T-helper 9 cell (primary cell): Measurements from ENCODE around the gene CTIF.
"Not testable (repeated sequence)": the region's sequence is repeated elsewhere in the genome, so short reads cannot be mapped to it uniquely, and the experiment has no call there.

Source experiments
- DNase-seq: peaks from one replicate; pipeline ENCODE4 v3.0.0-alpha.2; 2020

Gene CTIF

GRCh38 chr18:48715711-48716361, 177.0 kb downstream of the CTIF start:
- DNase-seq = no peak

GRCh38 chr18:48717227-48717626, 178.4 kb downstream of the CTIF start:
- not testable (repeated sequence) for DNase-seq

- DNase-seq = no peak
Measured at GRCh38 chr18:48718251-48718959, 179.6 kb downstream of the CTIF start.

- no peak for DNase-seq
Measured at GRCh38 chr18:48719388-48719787, 180.6 kb downstream of the CTIF start.

GRCh38 chr18:48719974-48720654, 181.3 kb downstream of the CTIF start:
- no peak for DNase-seq

GRCh38 chr18:48720655-48721025, 181.8 kb downstream of the CTIF start:
- no peak for DNase-seq

- no peak for DNase-seq
Measured at GRCh38 chr18:48721312-48721711, 182.5 kb downstream of the CTIF start.

- no peak for DNase-seq
Measured at GRCh38 chr18:48723016-48723415, 184.2 kb downstream of the CTIF start.

GRCh38 chr18:48723837-48724236, 185.0 kb downstream of the CTIF start:
- DNase-seq = no peak

- no peak for DNase-seq
Measured at GRCh38 chr18:48724442-48724841, 185.6 kb downstream of the CTIF start.

- DNase-seq = no peak
Measured at GRCh38 chr18:48724939-48725338, 186.1 kb downstream of the CTIF start.

GRCh38 chr18:48725562-48725961, 186.7 kb downstream of the CTIF start:
- no peak for DNase-seq

- DNase-seq = no peak
Measured at GRCh38 chr18:48727681-48728080, 188.8 kb downstream of the CTIF start.

GRCh38 chr18:48728204-48728833, 189.5 kb downstream of the CTIF start:
- DNase-seq = no peak

- DNase-seq = no peak
Measured at GRCh38 chr18:48729404-48729803, 190.6 kb downstream of the CTIF start.

- no peak for DNase-seq
Measured at GRCh38 chr18:48730010-48730409, 191.2 kb downstream of the CTIF start.

GRCh38 chr18:48732767-48733424, 194.1 kb downstream of the CTIF start:
- DNase-seq = no peak

- no peak for DNase-seq
Measured at GRCh38 chr18:48733643-48734253, 194.9 kb downstream of the CTIF start.

- DNase-seq = no peak
Measured at GRCh38 chr18:48734460-48734859, 195.6 kb downstream of the CTIF start.

- no peak for DNase-seq
Measured at GRCh38 chr18:48735080-48735676, 196.3 kb downstream of the CTIF start.

- DNase-seq = no peak
Measured at GRCh38 chr18:48735681-48736255, 196.9 kb downstream of the CTIF start.
